Measurements from ENCODE around the gene GPR15. TPM values are rescaled to one million over a fixed set of nuclear protein-coding genes. Genes with fewer than 3 reads are reported as not detected.

Gene GPR15
- total RNA-seq, 1 experiment from 2014 or later = not detected

DNA sequence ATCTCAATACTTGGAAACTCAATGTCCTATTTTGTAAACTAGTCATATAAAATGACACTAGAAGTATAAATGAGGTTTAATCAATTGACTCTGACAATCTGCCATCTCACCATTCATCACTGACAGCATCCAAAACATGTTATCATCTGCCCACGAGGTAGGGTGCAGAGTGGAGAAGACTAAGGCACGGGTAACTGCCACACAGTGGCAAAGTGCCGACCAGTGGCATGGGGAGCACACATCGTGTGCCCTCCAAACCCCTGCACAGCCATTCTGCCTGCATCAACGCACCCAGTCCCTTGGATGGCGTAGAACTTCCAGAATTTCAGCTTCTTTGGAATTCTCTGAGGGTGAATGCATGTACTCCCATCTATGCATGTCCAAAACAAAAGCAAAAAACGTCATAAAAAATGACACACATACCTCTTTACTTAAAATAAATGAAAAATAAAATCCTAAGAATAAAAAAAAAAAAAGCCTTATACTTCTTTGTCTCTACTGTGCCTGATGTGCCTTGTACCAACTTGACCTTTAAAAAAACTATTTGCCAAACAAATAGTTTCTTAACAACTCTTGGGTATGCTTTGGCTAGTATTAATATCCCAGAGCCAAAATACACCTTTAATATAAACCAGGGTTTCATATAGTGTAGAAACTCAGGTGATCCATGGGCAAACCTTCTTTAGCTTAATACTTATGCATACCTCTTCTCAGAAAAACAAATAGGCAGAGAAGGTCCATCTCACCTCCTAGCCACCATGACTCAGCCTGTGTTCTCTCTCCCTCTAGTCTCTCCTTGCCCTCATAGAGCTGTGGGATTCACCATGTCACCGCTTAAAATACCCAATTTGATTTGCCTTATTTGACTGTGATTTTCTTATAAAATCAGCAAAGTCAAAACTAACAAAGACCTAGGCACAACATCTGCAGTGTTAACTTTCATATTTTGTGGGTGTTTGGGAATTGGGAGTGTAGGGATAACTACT, 48.9 kb downstream of the GPR15 start:
- TF ChIP-seq, protein P1, sequence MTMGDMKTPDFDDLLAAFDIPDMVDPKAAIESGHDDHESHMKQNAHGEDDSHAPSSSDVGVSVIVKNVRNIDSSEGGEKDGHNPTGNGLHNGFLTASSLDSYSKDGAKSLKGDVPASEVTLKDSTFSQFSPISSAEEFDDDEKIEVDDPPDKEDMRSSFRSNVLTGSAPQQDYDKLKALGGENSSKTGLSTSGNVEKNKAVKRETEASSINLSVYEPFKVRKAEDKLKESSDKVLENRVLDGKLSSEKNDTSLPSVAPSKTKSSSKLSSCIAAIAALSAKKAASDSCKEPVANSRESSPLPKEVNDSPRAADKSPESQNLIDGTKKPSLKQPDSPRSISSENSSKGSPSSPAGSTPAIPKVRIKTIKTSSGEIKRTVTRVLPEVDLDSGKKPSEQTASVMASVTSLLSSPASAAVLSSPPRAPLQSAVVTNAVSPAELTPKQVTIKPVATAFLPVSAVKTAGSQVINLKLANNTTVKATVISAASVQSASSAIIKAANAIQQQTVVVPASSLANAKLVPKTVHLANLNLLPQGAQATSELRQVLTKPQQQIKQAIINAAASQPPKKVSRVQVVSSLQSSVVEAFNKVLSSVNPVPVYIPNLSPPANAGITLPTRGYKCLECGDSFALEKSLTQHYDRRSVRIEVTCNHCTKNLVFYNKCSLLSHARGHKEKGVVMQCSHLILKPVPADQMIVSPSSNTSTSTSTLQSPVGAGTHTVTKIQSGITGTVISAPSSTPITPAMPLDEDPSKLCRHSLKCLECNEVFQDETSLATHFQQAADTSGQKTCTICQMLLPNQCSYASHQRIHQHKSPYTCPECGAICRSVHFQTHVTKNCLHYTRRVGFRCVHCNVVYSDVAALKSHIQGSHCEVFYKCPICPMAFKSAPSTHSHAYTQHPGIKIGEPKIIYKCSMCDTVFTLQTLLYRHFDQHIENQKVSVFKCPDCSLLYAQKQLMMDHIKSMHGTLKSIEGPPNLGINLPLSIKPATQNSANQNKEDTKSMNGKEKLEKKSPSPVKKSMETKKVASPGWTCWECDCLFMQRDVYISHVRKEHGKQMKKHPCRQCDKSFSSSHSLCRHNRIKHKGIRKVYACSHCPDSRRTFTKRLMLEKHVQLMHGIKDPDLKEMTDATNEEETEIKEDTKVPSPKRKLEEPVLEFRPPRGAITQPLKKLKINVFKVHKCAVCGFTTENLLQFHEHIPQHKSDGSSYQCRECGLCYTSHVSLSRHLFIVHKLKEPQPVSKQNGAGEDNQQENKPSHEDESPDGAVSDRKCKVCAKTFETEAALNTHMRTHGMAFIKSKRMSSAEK (CRISPR knock-in tag; IDR thresholded peaks at IDR 0.05; ENCODE audit: borderline replicate concordance) = no peak
- TF ChIP-seq TCF7 (CRISPR knock-in tag; IDR thresholded peaks at IDR 0.05; ENCODE audit: low read depth) (no peak), ZNF423 (CRISPR knock-in tag; IDR thresholded peaks at IDR 0.05) (no peak)
- TF ChIP-seq, protein P2, sequence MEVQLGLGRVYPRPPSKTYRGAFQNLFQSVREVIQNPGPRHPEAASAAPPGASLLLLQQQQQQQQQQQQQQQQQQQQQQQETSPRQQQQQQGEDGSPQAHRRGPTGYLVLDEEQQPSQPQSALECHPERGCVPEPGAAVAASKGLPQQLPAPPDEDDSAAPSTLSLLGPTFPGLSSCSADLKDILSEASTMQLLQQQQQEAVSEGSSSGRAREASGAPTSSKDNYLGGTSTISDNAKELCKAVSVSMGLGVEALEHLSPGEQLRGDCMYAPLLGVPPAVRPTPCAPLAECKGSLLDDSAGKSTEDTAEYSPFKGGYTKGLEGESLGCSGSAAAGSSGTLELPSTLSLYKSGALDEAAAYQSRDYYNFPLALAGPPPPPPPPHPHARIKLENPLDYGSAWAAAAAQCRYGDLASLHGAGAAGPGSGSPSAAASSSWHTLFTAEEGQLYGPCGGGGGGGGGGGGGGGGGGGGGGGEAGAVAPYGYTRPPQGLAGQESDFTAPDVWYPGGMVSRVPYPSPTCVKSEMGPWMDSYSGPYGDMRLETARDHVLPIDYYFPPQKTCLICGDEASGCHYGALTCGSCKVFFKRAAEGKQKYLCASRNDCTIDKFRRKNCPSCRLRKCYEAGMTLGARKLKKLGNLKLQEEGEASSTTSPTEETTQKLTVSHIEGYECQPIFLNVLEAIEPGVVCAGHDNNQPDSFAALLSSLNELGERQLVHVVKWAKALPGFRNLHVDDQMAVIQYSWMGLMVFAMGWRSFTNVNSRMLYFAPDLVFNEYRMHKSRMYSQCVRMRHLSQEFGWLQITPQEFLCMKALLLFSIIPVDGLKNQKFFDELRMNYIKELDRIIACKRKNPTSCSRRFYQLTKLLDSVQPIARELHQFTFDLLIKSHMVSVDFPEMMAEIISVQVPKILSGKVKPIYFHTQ (CRISPR knock-in tag; IDR thresholded peaks at IDR 0.05) = no peak
- TF ChIP-seq, protein P3, sequence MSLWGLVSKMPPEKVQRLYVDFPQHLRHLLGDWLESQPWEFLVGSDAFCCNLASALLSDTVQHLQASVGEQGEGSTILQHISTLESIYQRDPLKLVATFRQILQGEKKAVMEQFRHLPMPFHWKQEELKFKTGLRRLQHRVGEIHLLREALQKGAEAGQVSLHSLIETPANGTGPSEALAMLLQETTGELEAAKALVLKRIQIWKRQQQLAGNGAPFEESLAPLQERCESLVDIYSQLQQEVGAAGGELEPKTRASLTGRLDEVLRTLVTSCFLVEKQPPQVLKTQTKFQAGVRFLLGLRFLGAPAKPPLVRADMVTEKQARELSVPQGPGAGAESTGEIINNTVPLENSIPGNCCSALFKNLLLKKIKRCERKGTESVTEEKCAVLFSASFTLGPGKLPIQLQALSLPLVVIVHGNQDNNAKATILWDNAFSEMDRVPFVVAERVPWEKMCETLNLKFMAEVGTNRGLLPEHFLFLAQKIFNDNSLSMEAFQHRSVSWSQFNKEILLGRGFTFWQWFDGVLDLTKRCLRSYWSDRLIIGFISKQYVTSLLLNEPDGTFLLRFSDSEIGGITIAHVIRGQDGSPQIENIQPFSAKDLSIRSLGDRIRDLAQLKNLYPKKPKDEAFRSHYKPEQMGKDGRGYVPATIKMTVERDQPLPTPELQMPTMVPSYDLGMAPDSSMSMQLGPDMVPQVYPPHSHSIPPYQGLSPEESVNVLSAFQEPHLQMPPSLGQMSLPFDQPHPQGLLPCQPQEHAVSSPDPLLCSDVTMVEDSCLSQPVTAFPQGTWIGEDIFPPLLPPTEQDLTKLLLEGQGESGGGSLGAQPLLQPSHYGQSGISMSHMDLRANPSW (CRISPR knock-in tag; conservative IDR thresholded peaks at IDR 0.05; ENCODE audit: low read depth) = no peak
- DNase-seq (ENCODE audit: low spot score) = no peak
- ChIA-PET CTCF (no interaction called here), POLR2A (no interaction called here)
- Mint-ChIP-seq H3K36me3 (peaks cover 68% of the 10 kb centered on the region), H3K4me1 (peaks cover 5% of the 10 kb centered on the region), H3K27me3 (ENCODE audit: low read depth) (no peaks in the 10 kb centered on the region), H3K4me3 (no peak overlapping the region), H3K9me3 (no peaks in the 10 kb centered on the region), H3K27ac (no peak overlapping the region)
- ATAC-seq = no peak

DNA sequence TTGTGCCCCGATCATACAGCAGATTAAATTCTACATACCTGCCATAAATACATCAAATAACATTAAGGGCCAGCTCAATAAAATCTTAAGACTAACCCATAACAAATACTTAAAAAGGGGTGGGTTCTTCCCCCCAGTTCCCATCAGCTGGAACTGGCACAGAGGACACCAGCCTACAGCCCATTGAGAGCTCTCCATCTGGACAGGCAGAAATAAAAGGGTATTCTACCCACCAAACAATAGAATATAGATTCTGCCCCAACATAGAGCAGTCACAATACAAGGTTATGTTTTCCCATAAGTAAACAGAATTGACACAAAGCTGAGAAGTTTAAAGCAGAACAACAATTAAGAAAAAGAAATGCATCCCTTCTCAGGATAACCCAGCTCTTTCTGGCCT, 49.7 kb downstream of the GPR15 start:
- Mint-ChIP-seq H3K4me3 (no peak overlapping the region), H3K9me3 (no peaks in the 10 kb centered on the region), H3K4me1 (peaks cover 5% of the 10 kb centered on the region), H3K36me3 (peaks cover 73% of the 10 kb centered on the region), H3K27ac (no peak overlapping the region), H3K27me3 (ENCODE audit: low read depth) (no peaks in the 10 kb centered on the region)
- ChIA-PET CTCF (no interaction called here), POLR2A (no interaction called here)
- DNase-seq (ENCODE audit: low spot score) (no peak), ATAC-seq (no peak)
- TF ChIP-seq RELA (CRISPR knock-in tag; IDR thresholded peaks at IDR 0.05; ENCODE audit: borderline replicate concordance) = no peak
- no peak for TF ChIP-seq SMAD4 (CRISPR knock-in tag; IDR thresholded peaks at IDR 0.05)
- no peak for TF ChIP-seq SP1 (CRISPR knock-in tag; conservative IDR thresholded peaks at IDR 0.05)
- TF ChIP-seq, protein P4, sequence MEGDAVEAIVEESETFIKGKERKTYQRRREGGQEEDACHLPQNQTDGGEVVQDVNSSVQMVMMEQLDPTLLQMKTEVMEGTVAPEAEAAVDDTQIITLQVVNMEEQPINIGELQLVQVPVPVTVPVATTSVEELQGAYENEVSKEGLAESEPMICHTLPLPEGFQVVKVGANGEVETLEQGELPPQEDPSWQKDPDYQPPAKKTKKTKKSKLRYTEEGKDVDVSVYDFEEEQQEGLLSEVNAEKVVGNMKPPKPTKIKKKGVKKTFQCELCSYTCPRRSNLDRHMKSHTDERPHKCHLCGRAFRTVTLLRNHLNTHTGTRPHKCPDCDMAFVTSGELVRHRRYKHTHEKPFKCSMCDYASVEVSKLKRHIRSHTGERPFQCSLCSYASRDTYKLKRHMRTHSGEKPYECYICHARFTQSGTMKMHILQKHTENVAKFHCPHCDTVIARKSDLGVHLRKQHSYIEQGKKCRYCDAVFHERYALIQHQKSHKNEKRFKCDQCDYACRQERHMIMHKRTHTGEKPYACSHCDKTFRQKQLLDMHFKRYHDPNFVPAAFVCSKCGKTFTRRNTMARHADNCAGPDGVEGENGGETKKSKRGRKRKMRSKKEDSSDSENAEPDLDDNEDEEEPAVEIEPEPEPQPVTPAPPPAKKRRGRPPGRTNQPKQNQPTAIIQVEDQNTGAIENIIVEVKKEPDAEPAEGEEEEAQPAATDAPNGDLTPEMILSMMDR (IDR thresholded peaks at IDR 0.05) = no peak
- no peak for TF ChIP-seq ZNF317 (CRISPR knock-in tag; IDR thresholded peaks at IDR 0.05; ENCODE audit: borderline replicate concordance, low read depth)
- TF ChIP-seq, protein P5, sequence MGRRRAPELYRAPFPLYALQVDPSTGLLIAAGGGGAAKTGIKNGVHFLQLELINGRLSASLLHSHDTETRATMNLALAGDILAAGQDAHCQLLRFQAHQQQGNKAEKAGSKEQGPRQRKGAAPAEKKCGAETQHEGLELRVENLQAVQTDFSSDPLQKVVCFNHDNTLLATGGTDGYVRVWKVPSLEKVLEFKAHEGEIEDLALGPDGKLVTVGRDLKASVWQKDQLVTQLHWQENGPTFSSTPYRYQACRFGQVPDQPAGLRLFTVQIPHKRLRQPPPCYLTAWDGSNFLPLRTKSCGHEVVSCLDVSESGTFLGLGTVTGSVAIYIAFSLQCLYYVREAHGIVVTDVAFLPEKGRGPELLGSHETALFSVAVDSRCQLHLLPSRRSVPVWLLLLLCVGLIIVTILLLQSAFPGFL (CRISPR knock-in tag; IDR thresholded peaks at IDR 0.05; ENCODE audit: borderline replicate concordance) = no peak
- TF ChIP-seq, protein P6, sequence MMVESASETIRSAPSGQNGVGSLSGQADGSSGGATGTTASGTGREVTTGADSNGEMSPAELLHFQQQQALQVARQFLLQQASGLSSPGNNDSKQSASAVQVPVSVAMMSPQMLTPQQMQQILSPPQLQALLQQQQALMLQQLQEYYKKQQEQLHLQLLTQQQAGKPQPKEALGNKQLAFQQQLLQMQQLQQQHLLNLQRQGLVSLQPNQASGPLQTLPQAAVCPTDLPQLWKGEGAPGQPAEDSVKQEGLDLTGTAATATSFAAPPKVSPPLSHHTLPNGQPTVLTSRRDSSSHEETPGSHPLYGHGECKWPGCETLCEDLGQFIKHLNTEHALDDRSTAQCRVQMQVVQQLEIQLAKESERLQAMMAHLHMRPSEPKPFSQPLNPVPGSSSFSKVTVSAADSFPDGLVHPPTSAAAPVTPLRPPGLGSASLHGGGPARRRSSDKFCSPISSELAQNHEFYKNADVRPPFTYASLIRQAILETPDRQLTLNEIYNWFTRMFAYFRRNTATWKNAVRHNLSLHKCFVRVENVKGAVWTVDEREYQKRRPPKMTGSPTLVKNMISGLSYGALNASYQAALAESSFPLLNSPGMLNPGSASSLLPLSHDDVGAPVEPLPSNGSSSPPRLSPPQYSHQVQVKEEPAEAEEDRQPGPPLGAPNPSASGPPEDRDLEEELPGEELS (CRISPR knock-in tag; IDR thresholded peaks at IDR 0.05) = no peak
- TF ChIP-seq TEAD1 (CRISPR knock-in tag; IDR thresholded peaks at IDR 0.05) = no peak

Measured in WTC11 (cell line).